Gastrocnemius medialis (tissue), 4 donors: Measurements from ENCODE around the gene CACNA2D3.

ENCODE experiments used
- CTCF ChIP-seq, 5 experiments: fragments of 450-650 bp in 3 of 5; fragments of 200-600 bp in 2 of 5; sonication (generic) in 2 of 5; IDR thresholded peaks in 4 of 5; conservative IDR thresholded peaks in 1 of 5; 1 replicate in 4 of 5; 2 replicates in 1 of 5; pipeline ENCODE4 v1.5.1; 2016 to 2019; ENCODE audit warnings: antibody characterized with exemption in 5 of 5, mild to moderate bottlenecking in 3 of 5, moderate library complexity in 3 of 5
- POLR2A ChIP-seq, 2 donors: fragments of 450-650 bp; IDR thresholded peaks; one replicate each; pipeline ENCODE4 v1.6.1; 2017; ENCODE audit warnings: antibody characterized with exemption in 2 of 2, mild to moderate bottlenecking in 2 of 2, moderate library complexity in 2 of 2

- TF ChIP-seq CTCF (IDR thresholded peaks at IDR 0.05 in 4 of 5, conservative IDR thresholded peaks at IDR 0.05 in 1 of 5) = no peak
- TF ChIP-seq POLR2A (IDR thresholded peaks at IDR 0.05) = no peak
Measured at GRCh38 chr3:54541369-54541768, 419.0 kb downstream of the CACNA2D3 start.
